Measurements from ENCODE around the gene FAM83G. TPM values are rescaled to one million over a fixed set of nuclear protein-coding genes. Genes with fewer than 3 reads are reported as not detected.
"Not testable (repeated sequence)": the region's sequence is repeated elsewhere in the genome, so short reads cannot be mapped to it uniquely, and the experiment has no call there.

Gene FAM83G
- total RNA-seq, 6 experiments from 2014 or later: 10.1 to 41.7 (median 21.5) TPM

- ATAC-seq (peak in 1 of 4 donors; percentile 7), DNase-seq (no peak)
- H3K4me3 ChIP-seq: no peak overlapping the region
- no peaks in the 10 kb centered on the region for H3K4me1 ChIP-seq
- no peak overlapping the region for H3K27ac ChIP-seq
- H3K36me3 ChIP-seq: peaks cover 0 to 30% (median 15%) of the 10 kb centered on the region in 4 donors
- H3K9me3 ChIP-seq: no peaks in the 10 kb centered on the region
- intact Hi-C loops (cut with DNase I): no loop called here
- no peaks in the 10 kb centered on the region for H3K27me3 ChIP-seq
- 84% methylated on average over 5 of the region's 5 CpGs for WGBS (ENCODE audit: insufficient coverage, low coverage, low lambda C conversion rate, missing lambda C conversion rate)
- TF ChIP-seq CTCF (IDR thresholded peaks at IDR 0.05) (no peak), POLR2A (IDR thresholded peaks at IDR 0.05) (no peak)
Observed at GRCh38 chr17:18932360-18933055, 72.1 kb downstream of the FAM83G start.

- intact Hi-C loops (cut with DNase I): no loop called here
- Histone ChIP-seq H3K9me3 (no peaks in the 10 kb centered on the region), H3K27ac (no peak overlapping the region), H3K27me3 (no peaks in the 10 kb centered on the region), H3K36me3 (peaks cover 0 to 30% (median 15%) of the 10 kb centered on the region in 4 donors), H3K4me3 (no peak overlapping the region), H3K4me1 (peaks cover 0 to 4% (median 0%) of the 10 kb centered on the region in 4 donors)
- ATAC-seq: no peak
- no peak for DNase-seq
- TF ChIP-seq POLR2A (IDR thresholded peaks at IDR 0.05): no peak
- 88% methylated on average over 4 of the region's 9 CpGs for WGBS (ENCODE audit: insufficient coverage, low coverage, low lambda C conversion rate, missing lambda C conversion rate)
Observed at GRCh38 chr17:18928628-18929125, 75.9 kb downstream of the FAM83G start.

- peak in 3 of 4 donors; percentile 23 to 33 (median 26) for ATAC-seq
- no CpG with 5 or more reads among the region's 1 CpG for WGBS (ENCODE audit: insufficient coverage, low coverage, low lambda C conversion rate, missing lambda C conversion rate)
Observed at GRCh38 chr17:18925187-18925586, 79.4 kb downstream of the FAM83G start.

GRCh38 chr17:18922596-18922995, 82.0 kb downstream of the FAM83G start:
- H3K36me3 ChIP-seq; H3K27ac ChIP-seq; ATAC-seq; H3K27me3 ChIP-seq; intact Hi-C loops (cut with DNase I); H3K9me3 ChIP-seq; DNase-seq; H3K4me3 ChIP-seq: not testable (repeated sequence)
- WGBS (ENCODE audit: insufficient coverage, low coverage, low lambda C conversion rate, missing lambda C conversion rate): 92% methylated on average over 7 of the region's 7 CpGs
- H3K4me1 ChIP-seq: peaks cover 0 to 24% (median 11%) of the 10 kb centered on the region in 4 donors

More at GRCh38 chr17:18925187-18925586, 79.4 kb downstream of the FAM83G start:
- no peaks in the 10 kb centered on the region for H3K27me3 ChIP-seq
- H3K4me1 ChIP-seq: peaks cover 0 to 17% (median 7%) of the 10 kb centered on the region in 4 donors
- peaks cover 0 to 18% (median 9%) of the 10 kb centered on the region in 4 donors for H3K36me3 ChIP-seq
- no peaks in the 10 kb centered on the region for H3K9me3 ChIP-seq
- no peak for DNase-seq
- H3K4me3 ChIP-seq: no peak overlapping the region
- H3K27ac ChIP-seq: no peak overlapping the region
- intact Hi-C loops (cut with DNase I): no loop called here
- TF ChIP-seq CTCF (IDR thresholded peaks at IDR 0.05) (no peak), POLR2A (IDR thresholded peaks at IDR 0.05) (no peak)

DNA sequence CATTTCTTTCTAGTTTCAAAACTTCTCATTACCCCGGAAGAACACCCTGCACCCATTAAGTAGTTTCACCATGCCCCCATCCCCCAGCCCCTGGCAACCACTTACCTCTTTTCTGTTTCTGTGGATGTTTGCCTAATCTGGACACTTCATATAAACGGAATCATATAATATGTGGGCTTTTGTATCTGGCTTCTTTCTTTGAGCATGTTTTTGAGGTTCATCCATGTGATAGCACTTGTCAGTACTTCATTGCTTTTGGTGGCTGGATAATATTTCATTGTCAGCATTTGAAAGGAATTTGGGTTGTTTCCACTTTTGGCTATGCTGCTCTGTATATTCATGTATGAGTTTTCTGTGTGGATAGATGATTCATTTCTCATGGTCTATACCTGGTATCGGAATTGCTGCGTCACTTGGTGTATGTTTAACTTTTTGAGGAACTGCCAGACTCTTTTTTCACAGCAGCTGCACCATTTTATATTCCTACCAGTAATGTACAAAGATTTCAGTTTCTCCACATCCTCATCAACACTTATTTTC, 82.6 kb downstream of the FAM83G start:
- no peaks in the 10 kb centered on the region for H3K9me3 ChIP-seq
- peaks cover 0 to 24% (median 11%) of the 10 kb centered on the region in 4 donors for H3K4me1 ChIP-seq
- TF ChIP-seq POLR2A (IDR thresholded peaks at IDR 0.05) (no peak), CTCF (IDR thresholded peaks at IDR 0.05) (no peak)
- no peaks in the 10 kb centered on the region for H3K36me3 ChIP-seq
- no peak for DNase-seq
- no peaks in the 10 kb centered on the region for H3K27me3 ChIP-seq
- peak overlapping the region in 1 of 3 donors; percentile 18 for H3K27ac ChIP-seq
- intact Hi-C loops (cut with DNase I): no loop called here
- no peak overlapping the region for H3K4me3 ChIP-seq
- no peak for ATAC-seq
- 43% methylated on average over 4 of the region's 4 CpGs for WGBS (ENCODE audit: insufficient coverage, low coverage, low lambda C conversion rate, missing lambda C conversion rate)
